Nucleus accumbens (tissue), 56 donors: ENCODE results near the gene LIPG.
A peak's percentile ranks its signal among the peaks of the same experiment; 100 is the strongest.
"Not testable (repeated sequence)": the region's sequence is repeated elsewhere in the genome, so short reads cannot be mapped to it uniquely, and the experiment has no call there.

Source experiments
- DNase-seq, 56 donors: peaks; one replicate each; lab custom pipeline; 2025; lab: John Stamatoyannopoulos, UW

Gene LIPG

DNA sequence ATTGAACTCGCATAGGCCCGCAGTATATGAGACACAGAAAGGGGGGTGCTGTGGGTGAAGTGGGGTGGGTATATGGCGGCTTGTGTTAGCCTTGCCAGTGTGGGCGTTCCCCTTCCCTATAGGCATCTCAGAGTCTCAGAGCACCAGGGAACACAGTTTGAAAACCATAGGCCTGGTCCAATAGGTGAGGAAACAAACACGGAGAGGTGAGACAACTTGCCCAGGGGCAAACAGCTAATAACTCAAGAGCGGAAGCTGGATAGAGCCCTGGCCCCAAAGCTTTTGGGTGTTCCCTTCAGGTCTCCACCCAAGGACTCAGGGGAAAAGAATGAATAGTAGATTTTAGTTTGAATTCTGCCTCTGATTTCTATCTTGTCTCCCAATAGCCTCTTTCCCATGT, 7.9 kb downstream of the LIPG start:
- DNase-seq = no peak

DNA sequence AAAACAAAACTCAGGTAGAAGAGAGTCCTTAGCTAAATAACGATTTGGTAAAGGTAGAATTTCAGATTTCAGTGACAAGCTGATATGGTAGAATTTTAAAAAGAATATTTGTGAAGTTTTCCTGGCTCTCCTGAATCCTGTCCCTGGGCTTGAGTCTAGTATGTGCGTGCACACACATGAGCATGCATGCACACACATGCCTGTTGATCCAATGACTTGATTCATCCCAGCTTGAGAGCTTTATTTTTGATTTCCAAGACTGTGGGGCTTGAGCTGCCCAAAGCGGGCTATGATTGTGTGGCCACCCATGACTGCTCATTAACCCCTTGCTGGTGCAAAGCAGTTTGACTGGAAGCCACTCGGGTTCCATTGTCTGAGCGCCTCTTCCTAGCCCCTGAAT, 9.0 kb downstream of the LIPG start:
- DNase-seq = no peak

GRCh38 chr18:49572611-49573345, 10.9 kb downstream of the LIPG start:
- peak in 19 of 56 donors; percentile 7 to 53 (median 23) for DNase-seq

DNA sequence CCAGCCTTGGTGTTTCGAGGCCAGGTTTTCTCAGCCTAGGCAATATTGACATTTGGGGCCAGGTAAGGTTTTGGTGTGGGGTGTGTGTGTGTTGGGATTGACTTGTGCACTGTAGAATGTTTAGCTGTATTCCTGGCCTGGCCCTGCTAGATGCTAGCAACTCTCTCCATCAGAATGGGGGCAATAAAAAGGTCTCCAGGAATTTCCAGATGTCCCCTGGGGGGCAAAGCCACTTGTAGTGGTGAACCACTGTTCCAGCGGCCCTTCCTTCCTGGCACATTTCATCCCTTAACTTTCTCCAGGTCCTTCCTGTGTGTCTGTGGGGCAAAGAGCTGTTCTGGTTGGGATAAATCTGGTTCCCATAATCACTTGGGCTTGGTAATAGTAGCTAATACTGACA, 12.0 kb downstream of the LIPG start:
- no peak for DNase-seq

GRCh38 chr18:49579041-49579440, 17.2 kb downstream of the LIPG start:
- not testable (repeated sequence) for DNase-seq

DNA sequence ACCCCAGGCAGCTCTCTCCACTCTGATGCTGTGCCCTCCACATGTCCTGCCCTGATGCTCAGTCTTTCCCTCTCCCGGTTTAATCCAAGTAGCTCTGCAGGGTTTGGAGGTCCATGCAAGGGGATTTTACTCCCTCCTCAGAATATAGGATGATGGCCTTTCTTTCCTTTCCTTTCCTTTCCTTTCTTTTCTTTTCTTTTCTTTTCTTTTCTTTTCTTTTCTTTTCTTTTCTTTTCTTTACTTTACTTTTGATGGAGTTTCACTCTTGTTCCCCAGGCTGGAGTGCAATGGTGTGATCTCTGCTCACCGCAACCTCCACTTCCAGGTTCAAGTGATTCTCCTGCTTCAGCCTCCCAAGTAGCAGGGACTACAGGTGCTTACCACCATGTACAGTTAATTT, 17.7 kb downstream of the LIPG start:
- not testable (repeated sequence) for DNase-seq

GRCh38 chr18:49580279-49580678, 18.4 kb downstream of the LIPG start:
- no peak for DNase-seq

GRCh38 chr18:49581371-49581770, 19.5 kb downstream of the LIPG start:
- DNase-seq = no peak

DNA sequence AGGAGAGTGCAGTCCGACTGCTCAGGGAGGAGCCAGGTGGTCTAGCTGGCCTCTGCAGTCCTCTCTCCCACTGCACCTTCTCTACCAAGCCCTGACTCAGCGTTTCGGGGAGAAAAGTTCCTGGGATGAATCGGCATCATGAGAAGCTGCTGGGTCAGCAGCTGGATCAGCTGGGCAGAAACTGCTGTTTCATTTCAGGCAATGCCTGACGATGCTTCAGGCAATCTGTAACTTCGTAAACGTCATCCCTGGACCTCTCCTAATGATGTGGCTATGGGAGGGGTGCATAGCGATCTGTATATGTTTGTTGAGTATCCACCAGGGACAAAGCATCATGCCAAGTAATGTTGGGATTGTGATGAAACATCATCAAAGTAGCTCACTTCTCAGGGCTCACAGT, 20.7 kb downstream of the LIPG start:
- DNase-seq = no peak

GRCh38 chr18:49584394-49584793, 22.5 kb downstream of the LIPG start:
- peak in 2 of 56 donors; percentile 8 to 27 for DNase-seq

GRCh38 chr18:49584951-49585350, 23.1 kb downstream of the LIPG start:
- DNase-seq = not testable (repeated sequence)

- no peak for DNase-seq
Observed at GRCh38 chr18:49585781-49586663, 24.2 kb downstream of the LIPG start.

DNA sequence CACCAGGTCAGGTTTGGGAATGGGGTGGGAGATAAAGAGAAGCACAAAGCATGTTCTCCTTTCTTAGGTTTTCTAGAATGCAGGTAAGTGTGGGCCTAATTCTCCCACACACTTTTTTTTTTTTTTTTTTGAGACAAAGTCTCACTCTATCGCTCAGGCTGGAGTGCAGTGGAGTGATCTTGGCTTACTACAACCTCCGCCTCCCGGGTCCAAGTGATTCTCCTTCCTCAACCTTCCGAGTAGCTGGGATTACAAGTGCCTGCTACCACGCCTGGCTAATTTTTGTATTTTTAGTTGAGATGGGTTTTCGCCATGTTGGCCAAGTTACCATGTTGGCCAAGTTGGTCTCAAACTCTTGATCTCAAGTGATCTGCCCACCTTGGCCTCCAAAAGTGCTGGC, 26.3 kb downstream of the LIPG start:
- no peak for DNase-seq

- no peak for DNase-seq
Observed at GRCh38 chr18:49588971-49589370, 27.1 kb downstream of the LIPG start.

DNA sequence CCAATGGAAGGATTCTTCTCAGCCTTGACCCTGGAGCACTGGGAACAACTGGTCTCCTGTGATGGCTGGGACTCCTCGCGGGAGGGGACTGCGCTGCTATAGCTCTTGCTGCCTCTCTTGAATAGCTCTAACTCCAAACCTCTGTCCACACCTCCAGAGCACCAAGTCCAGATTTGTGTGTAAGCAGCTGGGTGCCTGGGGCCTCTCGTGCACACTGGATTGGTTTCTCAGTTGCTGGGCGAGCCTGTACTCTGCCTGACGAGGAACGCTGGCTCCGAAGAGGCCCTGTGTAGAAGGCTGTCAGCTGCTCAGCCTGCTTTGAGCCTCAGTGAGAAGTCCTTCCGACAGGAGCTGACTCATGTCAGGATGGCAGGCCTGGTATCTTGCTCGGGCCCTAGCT, 28.8 kb downstream of the LIPG start:
- no peak for DNase-seq

DNA sequence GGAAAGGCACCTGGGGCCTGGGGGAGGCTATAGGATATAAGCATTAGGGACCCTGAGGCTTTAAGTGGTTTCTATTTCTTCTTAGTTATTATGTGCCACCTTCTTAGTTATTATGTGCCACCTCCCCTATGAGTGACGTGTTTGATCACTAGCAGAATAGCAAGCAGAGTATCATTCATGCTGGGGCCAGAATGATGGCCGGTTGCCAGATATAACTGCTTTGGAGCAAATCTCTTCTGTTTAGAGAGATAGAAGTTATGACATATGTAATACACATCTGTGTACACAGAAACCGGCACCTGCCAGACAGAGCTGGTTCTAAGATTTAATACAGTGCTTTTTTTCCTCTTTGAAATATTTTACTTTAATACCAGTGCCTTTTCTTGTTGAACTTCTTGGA, 29.4 kb downstream of the LIPG start:
- DNase-seq = no peak

DNA sequence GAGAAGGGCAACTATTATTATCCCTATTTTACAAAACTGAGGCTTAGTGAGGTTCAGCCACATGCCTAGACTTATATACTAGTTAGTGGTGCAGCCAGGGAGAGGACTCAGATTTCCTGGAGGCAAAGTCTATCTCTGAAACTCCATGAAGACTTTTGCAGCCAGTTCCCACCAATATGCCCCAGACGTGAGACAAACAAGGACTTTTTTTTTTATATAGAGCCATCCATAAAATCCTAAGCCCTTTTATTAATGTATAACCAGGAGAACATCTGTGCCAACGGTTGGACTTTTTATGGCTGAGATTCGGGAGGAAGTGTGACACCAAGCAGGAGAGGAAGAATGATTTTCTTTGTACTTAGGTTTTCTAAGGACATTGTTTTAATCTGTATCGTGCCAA, 29.9 kb downstream of the LIPG start:
- DNase-seq = no peak

DNA sequence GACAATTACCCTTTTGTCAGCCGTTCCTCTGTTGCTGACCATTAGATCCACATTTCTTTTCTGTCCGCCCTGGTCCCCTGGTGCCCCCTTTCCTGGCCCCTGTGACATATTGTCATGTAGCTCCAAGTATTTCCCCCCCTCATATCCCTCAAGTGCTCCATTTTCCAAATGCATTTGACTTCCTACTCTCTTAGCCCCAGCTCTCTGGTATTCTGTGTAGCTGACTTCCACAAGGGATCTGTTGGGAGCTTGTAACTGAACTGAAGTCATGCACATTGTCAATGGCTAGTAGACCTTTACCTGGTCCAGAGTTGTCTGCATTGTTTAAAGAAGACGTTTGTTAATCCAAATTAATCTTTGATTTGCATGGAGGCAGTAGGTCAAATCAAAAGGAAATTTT, 34.8 kb downstream of the LIPG start:
- DNase-seq = no peak

DNA sequence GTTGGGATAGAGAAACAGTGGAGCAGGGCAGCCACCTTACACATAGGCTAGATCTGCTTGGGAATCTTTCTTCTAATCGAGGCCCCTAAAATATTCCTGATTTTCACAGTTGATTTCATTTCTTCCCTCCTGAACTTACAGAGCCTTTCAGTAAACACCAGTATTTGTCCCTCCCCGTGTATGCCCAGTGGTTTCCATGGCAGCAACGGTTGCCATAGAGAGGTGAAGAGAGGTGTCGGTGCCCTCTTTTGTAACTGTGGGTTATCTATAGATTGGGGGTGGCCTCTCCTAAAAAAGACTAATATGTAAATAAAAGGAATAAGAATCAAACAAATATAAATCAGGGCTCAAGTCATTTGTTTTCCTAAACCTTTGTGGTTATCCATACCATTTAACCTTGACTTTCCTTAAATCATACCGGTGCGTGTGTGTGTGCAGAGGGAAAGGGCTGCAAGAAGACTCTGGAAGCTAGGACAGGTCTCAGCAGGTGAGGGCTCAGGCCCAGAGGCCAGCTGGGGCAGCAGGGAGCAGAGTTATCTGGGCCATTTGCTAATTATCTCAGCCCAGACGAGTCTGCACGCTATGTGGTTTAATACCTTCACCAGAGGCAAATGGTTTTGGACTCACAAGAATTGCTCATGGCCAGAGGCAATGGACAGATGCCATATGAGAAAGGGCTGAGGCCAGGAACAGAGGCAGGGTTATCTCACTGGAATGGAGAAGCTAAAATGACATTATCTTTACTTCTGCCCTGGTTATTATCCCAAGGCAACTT, 35.5 kb downstream of the LIPG start:
- no peak for DNase-seq

DNA sequence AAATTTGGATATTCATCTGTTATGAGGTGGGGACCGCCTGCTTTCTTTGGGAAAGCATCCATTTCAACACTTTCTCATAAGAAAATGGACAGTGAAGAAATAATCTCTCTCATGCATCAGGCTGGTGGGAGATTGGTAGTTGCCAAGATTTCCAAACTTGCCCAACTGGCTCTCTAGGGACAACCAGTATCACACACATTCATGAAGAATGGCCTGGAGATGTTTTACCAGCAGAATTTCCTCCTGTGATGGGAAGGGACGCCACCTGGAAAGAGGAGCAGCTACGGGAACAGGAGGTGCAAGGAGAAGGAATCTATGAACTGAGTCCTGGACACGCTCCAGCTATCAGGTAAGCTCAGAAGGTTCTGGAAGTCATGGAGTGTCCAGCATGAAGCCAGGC, 39.4 kb downstream of the LIPG start:
- DNase-seq = no peak
